ENCODE measurements around the gene CLEC5A.
"Not testable (repeated sequence)": the region's sequence is repeated elsewhere in the genome, so short reads cannot be mapped to it uniquely, and the experiment has no call there.

Gene CLEC5A

GRCh38 chr7:141945356-141945755 is 1.4 kb downstream of the CLEC5A start:
- DNase-seq, result no peak

GRCh38 chr7:141944811-141945210 is 2.0 kb downstream of the CLEC5A start:
- no peak for DNase-seq

DNA sequence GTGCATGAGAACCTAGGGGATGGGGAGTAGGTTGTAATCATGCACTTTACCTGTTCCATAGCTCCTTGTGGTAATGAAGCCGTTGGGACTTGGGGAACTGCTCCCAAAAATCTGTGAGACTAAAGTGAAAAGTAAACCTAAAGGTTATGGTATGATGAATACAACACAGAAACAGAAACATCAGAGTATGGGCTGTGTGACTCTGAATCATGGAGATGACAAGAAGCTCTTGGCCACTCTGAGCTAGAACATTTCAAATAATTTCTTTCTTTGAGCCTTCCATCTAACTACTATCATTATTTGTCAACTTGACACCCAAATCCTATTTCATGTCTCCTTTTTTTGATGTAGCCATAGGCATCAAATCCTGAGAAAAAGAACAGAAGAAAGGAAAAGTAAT is 2.9 kb downstream of the CLEC5A start:
- DNase-seq, result no peak

- no peak for DNase-seq
These were observed 5.7 kb downstream of the CLEC5A start for GRCh38 chr7:141941075-141941474.

- DNase-seq, result no peak
These were observed 16.6 kb downstream of the CLEC5A start for GRCh38 chr7:141930211-141930610.

- no peak for DNase-seq
These were observed 18.0 kb downstream of the CLEC5A start for GRCh38 chr7:141928845-141929195.

DNA sequence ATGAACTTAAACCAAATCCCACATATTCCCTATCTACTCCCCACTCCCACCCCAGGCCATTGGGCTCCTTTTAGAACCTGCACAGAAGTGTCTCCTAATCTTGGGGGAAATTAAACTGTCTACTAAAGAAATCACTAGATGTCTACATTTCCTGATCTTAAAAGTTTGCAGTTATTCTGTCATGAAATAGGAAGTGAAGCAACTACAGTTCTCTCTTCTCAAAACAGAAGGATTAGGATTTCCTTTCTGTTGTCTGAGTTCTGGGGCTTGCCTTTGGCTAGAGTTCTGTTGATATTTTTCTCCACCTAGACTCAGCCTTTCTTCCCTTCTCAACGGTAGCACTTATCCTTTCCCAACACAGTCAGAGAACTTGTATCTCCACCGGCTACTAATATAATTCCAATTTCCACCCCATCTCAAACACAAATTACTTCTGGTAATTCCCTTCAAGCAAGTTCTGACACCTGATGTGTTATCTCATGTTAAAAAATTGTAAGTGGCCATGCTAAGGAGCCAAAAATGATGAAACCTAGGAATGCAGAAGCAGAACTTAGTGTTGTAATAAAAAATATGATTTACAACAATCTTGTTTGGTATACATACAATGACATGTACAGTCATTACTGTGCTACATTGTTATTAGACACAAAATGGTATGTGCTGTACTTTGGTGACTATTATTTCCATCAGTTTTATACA is 18.5 kb downstream of the CLEC5A start:
- DNase-seq, result peak; percentile 2

DNA sequence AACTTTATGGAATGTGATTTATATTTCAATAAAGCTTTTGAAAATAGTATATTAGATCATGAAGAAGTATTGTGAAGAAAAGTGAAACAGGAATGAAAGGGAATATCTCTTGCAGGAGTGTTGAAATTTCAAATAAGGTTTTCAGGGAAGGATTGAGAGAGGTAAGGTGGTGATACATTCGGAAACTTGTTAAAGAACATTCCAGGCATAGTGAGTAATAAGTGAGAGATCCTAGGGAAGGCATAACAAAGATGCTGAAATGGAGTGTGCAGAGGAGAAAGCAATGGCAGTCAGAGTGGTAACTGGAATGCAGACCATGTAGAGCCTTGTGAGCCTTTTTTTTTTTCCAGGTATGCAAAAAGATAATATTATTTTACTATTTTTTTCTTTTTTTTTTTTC is 26.5 kb downstream of the CLEC5A start:
- no peak for DNase-seq

- DNase-seq, result no peak
These were observed 30.7 kb downstream of the CLEC5A start, which contains the start of gene OR9A4 for GRCh38 chr7:141916099-141916498. TSS of gene OR9A4 (plus strand) at chr7:141916399. CDS start at chr7:141918876, 2,477 bp downstream.

DNA sequence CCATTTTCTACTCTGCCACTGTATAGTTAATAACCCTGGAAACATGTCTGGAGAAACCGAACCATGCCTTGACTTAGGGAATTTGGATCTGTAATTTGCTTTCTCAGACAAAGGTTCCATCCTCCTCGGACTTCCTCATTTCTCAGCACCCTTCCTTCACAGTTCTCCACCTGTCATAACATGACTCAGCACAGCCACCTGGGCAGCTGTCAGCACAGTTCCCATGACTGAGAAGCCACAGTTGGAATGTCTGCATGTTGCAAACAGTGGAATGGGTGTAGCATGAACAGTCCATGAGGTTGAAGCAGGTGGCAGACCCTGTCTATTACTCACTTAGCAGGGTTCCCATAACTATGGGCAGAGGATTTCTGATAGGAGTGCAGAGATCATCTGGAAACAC is 31.2 kb downstream of the CLEC5A start:
- DNase-seq, result no peak

- DNase-seq, result no peak
These were observed 35.4 kb downstream of the CLEC5A start for GRCh38 chr7:141911391-141911790.

- no peak for DNase-seq
These were observed 40.5 kb downstream of the CLEC5A start for GRCh38 chr7:141906285-141906684.

GRCh38 chr7:141899366-141899765 is 47.4 kb downstream of the CLEC5A start:
- not testable (repeated sequence) for DNase-seq

- no peak for DNase-seq
These were observed 55.4 kb downstream of the CLEC5A start for GRCh38 chr7:141891336-141891735.

GRCh38 chr7:141889321-141889720 is 57.5 kb downstream of the CLEC5A start:
- DNase-seq, result no peak

DNA sequence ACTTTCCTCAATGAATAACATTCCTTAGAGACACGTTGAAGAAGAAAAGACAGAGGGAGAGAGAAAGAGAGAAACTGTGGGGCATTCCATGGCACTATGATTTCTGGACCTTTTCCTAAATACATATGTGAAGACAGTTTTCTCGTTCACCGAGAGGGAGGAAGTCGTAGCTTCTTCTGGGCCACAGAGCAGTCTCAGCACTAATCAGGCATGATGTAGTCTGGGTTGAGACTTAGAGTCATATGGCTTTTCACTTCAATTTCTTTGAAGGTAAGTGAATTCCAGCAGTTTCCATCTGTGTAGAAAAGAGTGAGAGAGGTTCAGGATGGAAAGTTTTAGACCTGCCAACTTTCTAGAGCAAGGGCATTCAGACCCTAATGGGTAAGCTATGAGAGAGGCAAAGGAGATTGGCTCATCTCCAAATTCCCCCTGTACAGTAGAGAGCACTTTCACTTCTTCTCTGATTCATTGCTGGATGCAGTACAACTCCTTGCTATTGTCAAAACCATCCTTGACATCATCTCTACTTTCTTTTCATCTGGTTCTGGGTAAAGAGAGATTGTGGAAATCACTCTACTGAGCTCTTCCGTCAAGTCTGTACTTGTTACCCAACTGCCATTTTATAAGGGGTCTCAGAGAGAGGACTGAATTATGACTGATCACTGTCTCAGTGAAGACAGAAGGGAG is 62.1 kb downstream of the CLEC5A start:
- DNase-seq, result no peak

DNA sequence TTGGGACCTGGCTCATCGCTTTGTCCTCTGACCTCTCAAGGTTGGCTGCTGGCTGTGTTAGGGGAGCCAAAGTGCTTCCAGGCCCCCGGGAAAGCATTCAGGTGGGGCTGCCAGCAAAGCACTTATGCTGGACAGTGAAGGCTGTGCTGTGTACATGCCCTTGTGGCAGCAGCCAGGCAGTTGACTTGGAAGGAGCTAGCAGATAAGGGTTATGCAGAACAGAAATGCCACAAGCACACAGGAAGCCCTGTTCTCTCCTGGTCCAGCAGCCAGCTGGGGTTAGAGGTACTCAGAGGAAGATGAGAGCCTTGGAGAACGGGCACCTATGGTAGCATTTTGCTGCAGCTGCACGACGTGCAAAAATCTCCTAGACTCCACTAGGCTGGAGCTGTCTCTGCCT is 65.8 kb downstream of the CLEC5A start:
- no peak for DNase-seq

DNA sequence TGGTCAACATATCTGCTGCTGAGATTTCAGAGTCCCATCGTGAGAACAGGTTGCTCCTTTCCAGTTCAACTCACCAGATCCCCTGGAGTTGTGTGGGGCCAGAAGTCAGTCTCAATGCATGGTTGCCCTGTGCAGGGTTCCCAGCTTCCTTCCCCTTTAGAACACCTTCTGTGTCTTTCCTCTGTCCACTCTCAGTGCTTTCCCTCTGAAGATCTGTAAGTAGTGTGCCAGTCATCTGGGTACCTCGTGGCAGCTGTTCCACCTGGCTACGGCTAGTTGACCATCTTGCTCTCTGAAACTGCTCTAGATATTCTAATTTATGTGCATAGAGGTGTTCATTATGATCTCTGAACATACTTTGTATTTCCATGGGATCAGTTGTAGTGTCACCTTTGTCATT is 69.4 kb downstream of the CLEC5A start:
- no peak for DNase-seq
